ENCODE data around the gene TRAF1.

DNA sequence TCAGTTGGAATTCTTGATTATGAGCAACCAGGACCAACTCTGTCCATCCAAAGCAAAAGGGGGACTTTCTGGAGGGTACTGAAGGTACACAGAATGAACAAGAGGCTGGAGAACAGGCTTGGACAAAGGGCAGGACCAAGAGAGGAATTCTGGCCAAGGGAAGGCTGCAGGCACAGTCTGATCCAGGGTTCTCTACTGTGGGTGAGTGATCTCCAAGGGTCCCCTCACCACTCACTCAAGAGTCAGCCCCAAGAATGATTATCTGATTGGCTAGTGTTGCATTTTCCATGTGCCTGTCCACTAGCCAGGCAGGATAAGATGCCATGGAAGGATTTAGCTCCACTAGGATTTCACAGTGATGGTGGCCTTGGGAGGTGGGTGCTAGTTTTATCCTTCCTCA is 38.0 kb downstream of the TRAF1 start:
- TF ChIP-seq, protein P1, sequence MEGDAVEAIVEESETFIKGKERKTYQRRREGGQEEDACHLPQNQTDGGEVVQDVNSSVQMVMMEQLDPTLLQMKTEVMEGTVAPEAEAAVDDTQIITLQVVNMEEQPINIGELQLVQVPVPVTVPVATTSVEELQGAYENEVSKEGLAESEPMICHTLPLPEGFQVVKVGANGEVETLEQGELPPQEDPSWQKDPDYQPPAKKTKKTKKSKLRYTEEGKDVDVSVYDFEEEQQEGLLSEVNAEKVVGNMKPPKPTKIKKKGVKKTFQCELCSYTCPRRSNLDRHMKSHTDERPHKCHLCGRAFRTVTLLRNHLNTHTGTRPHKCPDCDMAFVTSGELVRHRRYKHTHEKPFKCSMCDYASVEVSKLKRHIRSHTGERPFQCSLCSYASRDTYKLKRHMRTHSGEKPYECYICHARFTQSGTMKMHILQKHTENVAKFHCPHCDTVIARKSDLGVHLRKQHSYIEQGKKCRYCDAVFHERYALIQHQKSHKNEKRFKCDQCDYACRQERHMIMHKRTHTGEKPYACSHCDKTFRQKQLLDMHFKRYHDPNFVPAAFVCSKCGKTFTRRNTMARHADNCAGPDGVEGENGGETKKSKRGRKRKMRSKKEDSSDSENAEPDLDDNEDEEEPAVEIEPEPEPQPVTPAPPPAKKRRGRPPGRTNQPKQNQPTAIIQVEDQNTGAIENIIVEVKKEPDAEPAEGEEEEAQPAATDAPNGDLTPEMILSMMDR (IDR thresholded peaks at IDR 0.05) = no peak
- no peak for TF ChIP-seq EZH2 (IDR thresholded peaks at IDR 0.05; ENCODE audit: borderline replicate concordance, insufficient read depth, low read depth, low read length, poor library complexity, severe bottlenecking)

Measured in B cell (primary cell).